Activated CD8-positive, alpha-beta memory T cell treated with anti-CD3 and anti-CD28 coated beads, Interleukin-2, amount 50 U/mL, for 4 hours (primary cell): ENCODE results near the gene CDH1.
"Not testable (repeated sequence)": the region's sequence is repeated elsewhere in the genome, so short reads cannot be mapped to it uniquely, and the experiment has no call there.

ENCODE experiments used
- DNase-seq: peaks from one replicate; pipeline ENCODE4 v3.0.0-alpha.2; 2020

CDH1 gene

GRCh38 chr16:68764862-68765261 is 27.8 kb downstream of the CDH1 start:
- no peak for DNase-seq

GRCh38 chr16:68767581-68767980 is 30.5 kb downstream of the CDH1 start:
- no peak for DNase-seq

- no peak for DNase-seq
Observed at GRCh38 chr16:68768175-68768574, 31.1 kb downstream of the CDH1 start.

GRCh38 chr16:68768771-68769170 is 31.7 kb downstream of the CDH1 start:
- DNase-seq, result no peak

- DNase-seq, result no peak
Observed at GRCh38 chr16:68770671-68771070, 33.6 kb downstream of the CDH1 start.

GRCh38 chr16:68772030-68772681 is 35.1 kb downstream of the CDH1 start:
- no peak for DNase-seq

- no peak for DNase-seq
Observed at GRCh38 chr16:68772871-68773270, 35.8 kb downstream of the CDH1 start.

GRCh38 chr16:68774982-68775634 is 38.0 kb downstream of the CDH1 start:
- DNase-seq, result no peak

GRCh38 chr16:68776821-68777485 is 39.9 kb downstream of the CDH1 start:
- DNase-seq, result no peak

- no peak for DNase-seq
Observed at GRCh38 chr16:68778551-68779231, 41.6 kb downstream of the CDH1 start.

- no peak for DNase-seq
Observed at GRCh38 chr16:68779891-68780290, 42.8 kb downstream of the CDH1 start.

GRCh38 chr16:68781784-68782183 is 44.7 kb downstream of the CDH1 start:
- no peak for DNase-seq

GRCh38 chr16:68782198-68783174 is 45.4 kb downstream of the CDH1 start:
- DNase-seq, result no peak

- no peak for DNase-seq
Observed at GRCh38 chr16:68784226-68784625, 47.1 kb downstream of the CDH1 start.

- no peak for DNase-seq
Observed at GRCh38 chr16:68784721-68785120, 47.6 kb downstream of the CDH1 start.

GRCh38 chr16:68785715-68786114 is 48.6 kb downstream of the CDH1 start:
- DNase-seq, result no peak

- DNase-seq, result no peak
Observed at GRCh38 chr16:68786685-68787418, 49.8 kb downstream of the CDH1 start.

GRCh38 chr16:68787419-68787807 is 50.3 kb downstream of the CDH1 start:
- DNase-seq, result not testable (repeated sequence)

- DNase-seq, result no peak
Observed at GRCh38 chr16:68790130-68790761, 53.2 kb downstream of the CDH1 start.

GRCh38 chr16:68790944-68791343 is 53.9 kb downstream of the CDH1 start:
- DNase-seq, result no peak
